HL-60 (cell line): ENCODE results near the gene PSMA1.

Experiments used
- DNase-seq, 2 experiments: peaks; one replicate each; pipeline ENCODE4 v3.0.0-alpha.2; 2010 to 2020; ENCODE audit warnings: low read depth in 1 of 2, low spot score in 1 of 2
- H3K27ac ChIP-seq: fragments of 250-450 bp; sonication (Bioruptor Pico); replicated peaks from 2 replicates; pipeline ENCODE4 v1.5.1; 2020; ENCODE audit warnings: mild to moderate bottlenecking, moderate library complexity
- H3K27me3 ChIP-seq: fragments of 250-450 bp; sonication (Bioruptor Pico); 2 replicates; pipeline ENCODE4 v1.5.1; 2021; ENCODE audit warnings: mild to moderate bottlenecking, moderate library complexity; ENCODE audit not compliant: insufficient read depth, poor library complexity, severe bottlenecking
- H3K4me3 ChIP-seq: replicated peaks from 2 replicates; pipeline ENCODE4 v1.5.1; 2011; ENCODE audit warnings: mild to moderate bottlenecking, control low read depth, low read length; ENCODE audit not compliant: insufficient read depth
- CTCF ChIP-seq: IDR thresholded peaks from one replicate; pipeline ENCODE4 v1.5.1; 2011; ENCODE audit warnings: low read length, control low read depth, inconsistent platforms; ENCODE audit not compliant: insufficient read depth
- GABPA ChIP-seq: IDR thresholded peaks from 2 replicates; pipeline ENCODE4 v1.6.1; 2012; ENCODE audit warnings: low read depth
- POLR2AphosphoS5 ChIP-seq: IDR thresholded peaks from 2 replicates; pipeline ENCODE4 v1.6.1; 2012; ENCODE audit warnings: low read depth
- REST ChIP-seq: IDR thresholded peaks from 2 replicates; pipeline ENCODE4 v1.6.1; 2012; ENCODE audit warnings: low read depth; ENCODE audit not compliant: insufficient replicate concordance
- SPI1 ChIP-seq: IDR thresholded peaks from 2 replicates; pipeline ENCODE4 v1.6.1; 2012; ENCODE audit warnings: low read depth, mild to moderate bottlenecking, borderline replicate concordance

PSMA1 gene

GRCh38 chr11:14551380-14551779 is 31.2 kb upstream of the PSMA1 start:
- TF ChIP-seq GABPA, result no peak
- no peak for TF ChIP-seq CTCF
- TF ChIP-seq POLR2AphosphoS5, result no peak
- TF ChIP-seq SPI1, result no peak
- no peak for TF ChIP-seq REST
- Histone ChIP-seq H3K27me3 (no peaks in the 10 kb centered on the region), H3K4me3 (no peak overlapping the region), H3K27ac (no peak overlapping the region)
- no peak for DNase-seq

- Histone ChIP-seq H3K4me3 (no peak overlapping the region), H3K27ac (no peak overlapping the region), H3K27me3 (no peaks in the 10 kb centered on the region)
- TF ChIP-seq CTCF, result no peak
- no peak for TF ChIP-seq GABPA
- no peak for TF ChIP-seq POLR2AphosphoS5
- TF ChIP-seq REST, result no peak
- TF ChIP-seq SPI1, result no peak
- DNase-seq, result no peak
Observed at GRCh38 chr11:14549891-14550290, 29.7 kb upstream of the PSMA1 start.

GRCh38 chr11:14547440-14547839 is 27.3 kb upstream of the PSMA1 start:
- no peak overlapping the region for H3K27ac ChIP-seq

More at GRCh38 chr11:14547440-14547839, 27.3 kb upstream of the PSMA1 start:
- DNase-seq, result no peak
- no peaks in the 10 kb centered on the region for H3K27me3 ChIP-seq
- no peak overlapping the region for H3K4me3 ChIP-seq
- no peak for TF ChIP-seq POLR2AphosphoS5
- no peak for TF ChIP-seq REST
- no peak for TF ChIP-seq CTCF
- TF ChIP-seq SPI1, result no peak
- TF ChIP-seq GABPA, result no peak
